Progenitor cell of endocrine pancreas (in vitro differentiated cells): ENCODE data around the gene GRM3. TPM values are rescaled to one million over a fixed set of nuclear protein-coding genes. Genes with fewer than 3 reads are reported as not detected.

Source experiments
- DNase-seq: peaks from one replicate; pipeline ENCODE4 v3.0.0; 2021; ENCODE audit warnings: low spot score; ENCODE audit not compliant: unreplicated experiment
- H3K27ac Mint-ChIP-seq: 2 replicates; pipeline ENCODE4 v1.8.0; 2021; ENCODE audit warnings: mild to moderate bottlenecking, moderate library complexity, mixed read lengths
- H3K27me3 Mint-ChIP-seq: 2 replicates; pipeline ENCODE4 v1.8.0; 2021; ENCODE audit warnings: mixed read lengths
- H3K36me3 Mint-ChIP-seq: 2 replicates; pipeline ENCODE4 v1.8.0; 2022; ENCODE audit warnings: mixed read lengths; ENCODE audit not compliant: insufficient read depth
- H3K4me1 Mint-ChIP-seq: 2 replicates; pipeline ENCODE4 v1.8.0; 2021; ENCODE audit warnings: low read depth, mixed read lengths
- H3K4me3 Mint-ChIP-seq: 2 replicates; pipeline ENCODE4 v1.8.0; 2021; ENCODE audit warnings: low read depth, mild to moderate bottlenecking, moderate library complexity, mixed read lengths
- H3K9me3 Mint-ChIP-seq: 2 replicates; pipeline ENCODE4 v1.8.0; 2021; ENCODE audit warnings: low read depth, mixed read lengths
- CTCF ChIP-seq: fragments of 200-600 bp; sonication (generic); IDR thresholded peaks from one replicate; pipeline ENCODE4 v1.5.0; 2021; ENCODE audit warnings: antibody characterized with exemption, mild to moderate bottlenecking; ENCODE audit not compliant: unreplicated experiment
- total RNA-seq: library from RNA; stranded (reverse); gene quantifications from 2 replicates; pipeline ENCODE4 v1.2.1, GENCODE V29; 2021

GRM3 gene
- total RNA-seq, 1 donor from 2014 or later: 1.4 TPM

- Mint-ChIP-seq H3K27me3 (no peaks in the 10 kb centered on the region), H3K36me3 (peaks cover 10% of the 10 kb centered on the region), H3K4me1 (no peaks in the 10 kb centered on the region), H3K27ac (no peak overlapping the region), H3K9me3 (no peaks in the 10 kb centered on the region), H3K4me3 (no peak overlapping the region)
- DNase-seq: no peak
- TF ChIP-seq CTCF: peak; percentile 80
Observed at GRCh38 chr7:86904949-86905834, 261.5 kb downstream of the GRM3 start.

- Mint-ChIP-seq H3K9me3 (no peaks in the 10 kb centered on the region), H3K4me3 (no peak overlapping the region), H3K27ac (no peak overlapping the region), H3K36me3 (peaks cover 11% of the 10 kb centered on the region), H3K4me1 (no peaks in the 10 kb centered on the region), H3K27me3 (no peaks in the 10 kb centered on the region)
- no peak for TF ChIP-seq CTCF
- DNase-seq: no peak
Observed at GRCh38 chr7:86908948-86909347, 265.2 kb downstream of the GRM3 start.

GRCh38 chr7:86911659-86912058 is 267.9 kb downstream of the GRM3 start:
- H3K27me3 Mint-ChIP-seq: no peaks in the 10 kb centered on the region
- H3K4me1 Mint-ChIP-seq: no peaks in the 10 kb centered on the region
- peaks cover 13% of the 10 kb centered on the region for H3K36me3 Mint-ChIP-seq
- no peak overlapping the region for H3K27ac Mint-ChIP-seq
- DNase-seq: no peak
- no peak overlapping the region for H3K4me3 Mint-ChIP-seq
- TF ChIP-seq CTCF: peak; percentile 32
- no peaks in the 10 kb centered on the region for H3K9me3 Mint-ChIP-seq

- Mint-ChIP-seq H3K4me3 (no peak overlapping the region), H3K9me3 (no peaks in the 10 kb centered on the region), H3K27ac (no peak overlapping the region), H3K4me1 (no peaks in the 10 kb centered on the region), H3K27me3 (no peaks in the 10 kb centered on the region), H3K36me3 (peaks cover 20% of the 10 kb centered on the region)
- DNase-seq: no peak
- no peak for TF ChIP-seq CTCF
Observed at GRCh38 chr7:86913709-86914108, 270.0 kb downstream of the GRM3 start.
